RPMI8226 (cell line): ENCODE measurements around the gene ABCC1.

Experiments
- DNase-seq: peaks from one replicate; pipeline ENCODE4 v3.0.0-alpha.2; 2015

The ABCC1 gene

GRCh38 chr16:16021988-16022682 lies 72.7 kb downstream of the ABCC1 start:
- no peak for DNase-seq

- no peak for DNase-seq
Observed at GRCh38 chr16:16022683-16023064, 73.3 kb downstream of the ABCC1 start.

GRCh38 chr16:16025214-16025968 lies 76.0 kb downstream of the ABCC1 start:
- DNase-seq: no peak

- no peak for DNase-seq
Observed at GRCh38 chr16:16027728-16028310, 78.4 kb downstream of the ABCC1 start.

- no peak for DNase-seq
Observed at GRCh38 chr16:16028311-16028999, 79.0 kb downstream of the ABCC1 start.

- no peak for DNase-seq
Observed at GRCh38 chr16:16029431-16030011, 80.1 kb downstream of the ABCC1 start.

- DNase-seq: no peak
Observed at GRCh38 chr16:16030449-16030848, 81.0 kb downstream of the ABCC1 start.

GRCh38 chr16:16031401-16031800 lies 82.0 kb downstream of the ABCC1 start:
- DNase-seq: no peak

- no peak for DNase-seq
Observed at GRCh38 chr16:16032271-16032979, 83.0 kb downstream of the ABCC1 start.

- no peak for DNase-seq
Observed at GRCh38 chr16:16033208-16033717, 83.8 kb downstream of the ABCC1 start.

- DNase-seq: no peak
Observed at GRCh38 chr16:16036359-16036792, 87.0 kb downstream of the ABCC1 start.

GRCh38 chr16:16037521-16037920 lies 88.1 kb downstream of the ABCC1 start:
- no peak for DNase-seq

- DNase-seq: no peak
Observed at GRCh38 chr16:16037970-16038369, 88.6 kb downstream of the ABCC1 start.

GRCh38 chr16:16038950-16039349 lies 89.5 kb downstream of the ABCC1 start:
- no peak for DNase-seq

- no peak for DNase-seq
Observed at GRCh38 chr16:16041196-16041892, 91.9 kb downstream of the ABCC1 start.

GRCh38 chr16:16042076-16042475 lies 92.7 kb downstream of the ABCC1 start:
- no peak for DNase-seq

GRCh38 chr16:16045296-16045695 lies 95.9 kb downstream of the ABCC1 start:
- DNase-seq: no peak

GRCh38 chr16:16045879-16046278 lies 96.5 kb downstream of the ABCC1 start:
- DNase-seq: peak; percentile 31

GRCh38 chr16:16047761-16048160 lies 98.3 kb downstream of the ABCC1 start:
- DNase-seq: no peak

- DNase-seq: no peak
Observed at GRCh38 chr16:16048904-16049582, 99.6 kb downstream of the ABCC1 start.

GRCh38 chr16:16050106-16050505 lies 100.7 kb downstream of the ABCC1 start:
- no peak for DNase-seq
